ENCODE data around the gene NKAPD1. TPM values are rescaled to one million over a fixed set of nuclear protein-coding genes. Genes with fewer than 3 reads are reported as not detected.
"Not testable (repeated sequence)": the region's sequence is repeated elsewhere in the genome, so short reads cannot be mapped to it uniquely, and the experiment has no call there.

NKAPD1 gene
- 27.7 TPM for polyA plus RNA-seq
- long read RNA-seq, donor 1, partial matches to known transcripts, result 0 of 5 reads
- long read RNA-seq, donor 1, other reads (novel, unspliced or antisense), result 0 of 5 reads
- long read RNA-seq, donor 2, transcript NKAPD1-202 (6 exons, 3,669 nt), result major isoform, 10 of 13 reads
- long read RNA-seq, donor 2, partial matches to known transcripts, result 0 of 13 reads
- long read RNA-seq, donor 2, other reads (novel, unspliced or antisense), result 0 of 13 reads
- long read RNA-seq, donor 3, result 0 reads
- long read RNA-seq, donor 4, partial matches to known transcripts, result 0 of 1 reads
- long read RNA-seq, donor 4, other reads (novel, unspliced or antisense), result 0 of 1 reads
- long read RNA-seq, donor 5, transcript NKAPD1-202 (6 exons, 3,669 nt), result major isoform, 5 of 9 reads
- long read RNA-seq, donor 5, partial matches to known transcripts, result 0 of 9 reads
- long read RNA-seq, donor 5, other reads (novel, unspliced or antisense), result 0 of 9 reads
- long read RNA-seq, donor 6, transcript NKAPD1-202 (6 exons, 3,669 nt), result major isoform, 5 of 12 reads
- long read RNA-seq, donor 6, partial matches to known transcripts, result 5 of 12 reads
- long read RNA-seq, donor 6, other reads (novel, unspliced or antisense), result 0 of 12 reads
- long read RNA-seq, donor 7, partial matches to known transcripts, result 0 of 2 reads
- long read RNA-seq, donor 7, other reads (novel, unspliced or antisense), result 0 of 2 reads
- long read RNA-seq, donor 8, transcript NKAPD1-202 (6 exons, 3,669 nt), result major isoform, 12 of 15 reads
- long read RNA-seq, donor 8, partial matches to known transcripts, result 0 of 15 reads
- long read RNA-seq, donor 8, other reads (novel, unspliced or antisense), result 0 of 15 reads
- long read RNA-seq, donor 9, transcript NKAPD1-202 (6 exons, 3,669 nt), result major isoform, 9 of 10 reads
- long read RNA-seq, donor 9, partial matches to known transcripts, result 0 of 10 reads
- long read RNA-seq, donor 9, other reads (novel, unspliced or antisense), result 0 of 10 reads
- long read RNA-seq, donor 10, partial matches to known transcripts, result 0 of 8 reads
- long read RNA-seq, donor 10, other reads (novel, unspliced or antisense), result 0 of 8 reads
- long read RNA-seq, donor 11, partial matches to known transcripts, result 0 of 7 reads
- long read RNA-seq, donor 11, other reads (novel, unspliced or antisense), result 0 of 7 reads

- H3K9me3 ChIP-seq (ENCODE audit: control insufficient read depth, low read depth, low read length), result no peaks in the 10 kb centered on the region
- DNase-seq, result peak; percentile 67 to 88
- no peaks in the 10 kb centered on the region for H3K4me1 ChIP-seq (ENCODE audit: control insufficient read depth, insufficient read depth, low read length)
- peak within 1 kb of the TSS; percentile 83 for H3K4me3 ChIP-seq (ENCODE audit: low read length)
- peaks cover 23% of the 10 kb centered on the region for H3K36me3 ChIP-seq (ENCODE audit: control insufficient read depth, insufficient read depth, low read length)
- no peaks in the 10 kb centered on the region for H3K27me3 ChIP-seq (ENCODE audit: control insufficient read depth, insufficient read depth, low read length)
- peak within 1 kb of the TSS; percentile 72 for H3K27ac ChIP-seq (ENCODE audit: low read length)
- WGBS (ENCODE audit: insufficient coverage, low lambda C conversion rate), result no CpG with 5 or more reads among the region's 43 CpGs
These were observed at the start of gene NKAPD1, which contains the start of gene PIH1D2 for GRCh38 chr11:112073941-112074811. Gene NKAPD1, plus strand, starts transcription at chr11:112074299. Its CDS starts 1,276 bp downstream, at chr11:112075575. Gene PIH1D2, minus strand, starts transcription at chr11:112074017. Its CDS starts 843 bp downstream, at chr11:112073174.

GRCh38 chr11:112024773-112025678 lies 49.1 kb upstream of the NKAPD1 start, which contains the start of gene DLAT:
Gene DLAT, plus strand, starts transcription at chr11:112025408. Its CDS starts 65 bp downstream, at chr11:112025473.
- no peaks in the 10 kb centered on the region for H3K9me3 ChIP-seq (ENCODE audit: control insufficient read depth, low read depth, low read length)
- no peaks in the 10 kb centered on the region for H3K27me3 ChIP-seq (ENCODE audit: control insufficient read depth, insufficient read depth, low read length)
- H3K36me3 ChIP-seq (ENCODE audit: control insufficient read depth, insufficient read depth, low read length), result peaks cover 29% of the 10 kb centered on the region
- peak within 1 kb of the TSS; percentile 65 for H3K4me3 ChIP-seq (ENCODE audit: low read length)
- WGBS (ENCODE audit: insufficient coverage, low lambda C conversion rate), result 2% methylated on average over 7 of the region's 71 CpGs
- H3K4me1 ChIP-seq (ENCODE audit: control insufficient read depth, insufficient read depth, low read length), result no peaks in the 10 kb centered on the region
- peak within 1 kb of the TSS; percentile 88 for H3K27ac ChIP-seq (ENCODE audit: low read length)
- peak; percentile 81 to 95 for DNase-seq

- H3K27me3 ChIP-seq (ENCODE audit: control insufficient read depth, insufficient read depth, low read length), result no peaks in the 10 kb centered on the region
- no peaks in the 10 kb centered on the region for H3K4me1 ChIP-seq (ENCODE audit: control insufficient read depth, insufficient read depth, low read length)
- DNase-seq, result no peak
- H3K27ac ChIP-seq (ENCODE audit: low read length), result peak overlapping the region; percentile 88
- peaks cover 25% of the 10 kb centered on the region for H3K36me3 ChIP-seq (ENCODE audit: control insufficient read depth, insufficient read depth, low read length)
- H3K4me3 ChIP-seq (ENCODE audit: low read length), result peak overlapping the region; percentile 65
- WGBS (ENCODE audit: insufficient coverage, low lambda C conversion rate), result 0% methylated on average over 1 of the region's 8 CpGs
- H3K9me3 ChIP-seq (ENCODE audit: control insufficient read depth, low read depth, low read length), result no peaks in the 10 kb centered on the region
These were observed 48.4 kb upstream of the NKAPD1 start for GRCh38 chr11:112025707-112026106.

- no CpG with 5 or more reads among the region's 49 CpGs for WGBS (ENCODE audit: insufficient coverage, low lambda C conversion rate)
- not testable (repeated sequence) for H3K27me3 ChIP-seq (ENCODE audit: control insufficient read depth, insufficient read depth, low read length); H3K4me1 ChIP-seq (ENCODE audit: control insufficient read depth, insufficient read depth, low read length); H3K9me3 ChIP-seq (ENCODE audit: control insufficient read depth, low read depth, low read length); DNase-seq; H3K4me3 ChIP-seq (ENCODE audit: low read length); H3K27ac ChIP-seq (ENCODE audit: low read length)
- H3K36me3 ChIP-seq (ENCODE audit: control insufficient read depth, insufficient read depth, low read length), result peaks cover 30% of the 10 kb centered on the region
These were observed 47.2 kb upstream of the NKAPD1 start for GRCh38 chr11:112026784-112027410.

GRCh38 chr11:112029460-112029859 lies 44.6 kb upstream of the NKAPD1 start:
- Histone ChIP-seq H3K4me1 (ENCODE audit: control insufficient read depth, insufficient read depth, low read length) (no peaks in the 10 kb centered on the region), H3K4me3 (ENCODE audit: low read length) (no peak overlapping the region), H3K36me3 (ENCODE audit: control insufficient read depth, insufficient read depth, low read length) (peaks cover 44% of the 10 kb centered on the region), H3K9me3 (ENCODE audit: control insufficient read depth, low read depth, low read length) (no peaks in the 10 kb centered on the region), H3K27ac (ENCODE audit: low read length) (no peak overlapping the region), H3K27me3 (ENCODE audit: control insufficient read depth, insufficient read depth, low read length) (no peaks in the 10 kb centered on the region)
- DNase-seq, result no peak
- WGBS (ENCODE audit: insufficient coverage, low lambda C conversion rate), result 71% methylated on average over 1 of the region's 2 CpGs

- no peak for DNase-seq
- Histone ChIP-seq H3K36me3 (ENCODE audit: control insufficient read depth, insufficient read depth, low read length) (peaks cover 56% of the 10 kb centered on the region), H3K4me3 (ENCODE audit: low read length) (no peak overlapping the region), H3K27ac (ENCODE audit: low read length) (no peak overlapping the region), H3K27me3 (ENCODE audit: control insufficient read depth, insufficient read depth, low read length) (no peaks in the 10 kb centered on the region), H3K9me3 (ENCODE audit: control insufficient read depth, low read depth, low read length) (no peaks in the 10 kb centered on the region), H3K4me1 (ENCODE audit: control insufficient read depth, insufficient read depth, low read length) (no peaks in the 10 kb centered on the region)
- WGBS (ENCODE audit: insufficient coverage, low lambda C conversion rate), result 100% methylated on average over 1 of the region's 3 CpGs
These were observed 40.2 kb upstream of the NKAPD1 start for GRCh38 chr11:112033902-112034301.

- Histone ChIP-seq H3K27ac (ENCODE audit: low read length) (no peak overlapping the region), H3K27me3 (ENCODE audit: control insufficient read depth, insufficient read depth, low read length) (no peaks in the 10 kb centered on the region), H3K4me3 (ENCODE audit: low read length) (no peak overlapping the region), H3K9me3 (ENCODE audit: control insufficient read depth, low read depth, low read length) (no peaks in the 10 kb centered on the region), H3K4me1 (ENCODE audit: control insufficient read depth, insufficient read depth, low read length) (no peaks in the 10 kb centered on the region), H3K36me3 (ENCODE audit: control insufficient read depth, insufficient read depth, low read length) (peaks cover 45% of the 10 kb centered on the region)
- DNase-seq, result no peak
These were observed 36.6 kb upstream of the NKAPD1 start for GRCh38 chr11:112037527-112037926.

GRCh38 chr11:112042161-112042960 lies 31.7 kb upstream of the NKAPD1 start:
- H3K4me3 ChIP-seq (ENCODE audit: low read length), result no peak overlapping the region
- no peak for DNase-seq
- no peaks in the 10 kb centered on the region for H3K4me1 ChIP-seq (ENCODE audit: control insufficient read depth, insufficient read depth, low read length)
- 40% methylated on average over 1 of the region's 6 CpGs for WGBS (ENCODE audit: insufficient coverage, low lambda C conversion rate)
- no peaks in the 10 kb centered on the region for H3K9me3 ChIP-seq (ENCODE audit: control insufficient read depth, low read depth, low read length)
- no peak overlapping the region for H3K27ac ChIP-seq (ENCODE audit: low read length)
- peaks cover 38% of the 10 kb centered on the region for H3K36me3 ChIP-seq (ENCODE audit: control insufficient read depth, insufficient read depth, low read length)
- no peaks in the 10 kb centered on the region for H3K27me3 ChIP-seq (ENCODE audit: control insufficient read depth, insufficient read depth, low read length)
